GM21381 (cell line): Measurements from ENCODE around the gene GSTA3.
"Not testable (repeated sequence)": the region's sequence is repeated elsewhere in the genome, so short reads cannot be mapped to it uniquely, and the experiment has no call there.

Experiments used
- ATAC-seq: cut with Tn5 transposase; IDR thresholded peaks from one replicate; pipeline ENCODE4 v1.9.1; 2021; ENCODE audit warnings: mild to moderate bottlenecking, moderate library complexity; ENCODE audit not compliant: unreplicated experiment

Gene GSTA3

GRCh38 chr6:52918027-52918686 is 8.7 kb upstream of the GSTA3 start:
- ATAC-seq: not testable (repeated sequence)

DNA sequence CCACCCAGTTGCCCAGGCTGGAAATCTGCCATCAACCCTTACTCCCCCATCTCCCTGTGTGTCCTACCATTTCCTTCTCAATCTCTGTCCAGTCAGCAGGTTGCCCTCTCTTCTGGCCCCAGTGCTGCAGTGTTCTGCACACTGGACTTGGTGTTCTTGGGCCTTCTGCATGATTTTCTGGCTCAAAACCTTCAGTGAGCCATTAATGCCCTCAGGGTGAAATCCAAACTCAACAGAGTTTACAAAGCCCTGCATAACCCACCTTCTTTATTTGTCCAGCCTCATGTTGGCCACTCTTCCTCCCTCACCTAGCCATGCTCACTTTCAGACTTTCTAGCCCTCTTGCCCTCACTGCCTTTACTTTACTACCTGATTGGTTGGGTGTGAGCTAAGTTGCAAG is 5.0 kb upstream of the GSTA3 start:
- no peak for ATAC-seq

- ATAC-seq: no peak
Observed at GRCh38 chr6:52910091-52910490, 593 bp upstream of the GSTA3 start.

DNA sequence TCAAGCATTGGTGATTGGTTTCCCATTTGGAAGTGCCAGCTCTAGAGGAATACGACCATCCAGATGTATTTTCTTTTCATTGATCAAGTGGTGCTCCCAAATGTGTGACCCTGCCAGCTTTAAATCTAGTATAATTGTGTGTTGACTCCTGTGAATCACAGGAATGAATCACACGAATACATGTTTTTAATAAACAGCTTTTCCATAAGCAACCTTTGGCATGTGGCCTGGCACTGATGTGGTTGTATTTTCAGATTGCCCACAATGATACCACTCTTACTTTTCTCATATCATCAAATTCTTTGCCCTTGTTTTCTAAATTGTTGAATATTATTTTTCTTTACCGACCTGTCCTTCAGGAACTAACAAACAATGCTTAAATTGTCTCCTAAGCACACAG is 367 bp downstream of the GSTA3 start:
- ATAC-seq: no peak

DNA sequence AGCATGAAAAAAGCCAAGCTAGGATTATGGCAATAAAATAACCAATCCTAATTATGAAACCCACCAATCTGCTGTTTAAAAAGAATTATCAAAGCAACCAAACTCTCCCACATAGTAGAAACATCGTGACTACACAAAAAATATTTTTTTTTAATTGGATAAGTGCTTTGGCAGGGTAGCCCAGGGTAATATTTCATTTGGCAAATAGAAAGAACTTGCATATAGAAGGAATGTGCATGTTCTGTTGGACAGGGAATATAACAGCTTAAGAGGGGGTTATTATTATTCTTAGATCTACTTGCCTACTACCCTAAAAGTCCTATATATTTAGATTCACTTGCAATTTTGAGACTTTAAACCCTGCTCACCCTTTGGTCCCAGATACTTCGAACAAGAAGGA is 972 bp downstream of the GSTA3 start:
- no peak for ATAC-seq

DNA sequence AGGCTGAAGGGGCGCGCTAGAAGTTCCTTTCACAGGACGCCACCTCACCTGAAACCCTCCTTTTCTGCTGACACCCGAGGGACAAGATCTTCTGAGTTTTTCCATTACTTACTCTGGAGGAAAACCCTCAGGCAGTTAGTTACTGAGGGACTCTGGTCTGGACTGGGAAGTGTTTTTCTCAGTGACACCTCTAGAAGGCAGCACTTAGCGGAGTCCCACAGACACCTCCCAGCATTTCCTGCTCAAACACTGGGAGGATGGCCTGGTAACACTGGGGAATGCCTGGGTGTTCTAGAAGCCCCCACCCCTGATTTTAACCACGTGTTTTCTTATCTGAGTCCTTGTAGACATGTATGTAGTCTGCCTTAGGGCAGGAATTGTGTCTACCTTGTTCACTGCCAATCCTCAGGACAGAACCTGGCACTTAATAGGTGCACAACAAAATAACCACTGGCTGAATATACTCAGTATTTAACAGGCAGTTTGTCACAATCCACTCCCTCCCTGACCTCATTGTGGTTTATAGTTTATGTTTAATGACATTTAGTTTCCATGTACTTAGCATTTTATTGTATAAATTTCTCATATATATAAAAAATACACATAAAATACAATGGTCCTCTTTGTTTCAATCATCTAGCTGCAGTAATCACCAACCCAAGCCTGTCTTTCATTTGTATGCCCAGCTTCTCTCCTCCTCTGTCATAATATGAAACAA is 4.8 kb downstream of the GSTA3 start:
- ATAC-seq: no peak

DNA sequence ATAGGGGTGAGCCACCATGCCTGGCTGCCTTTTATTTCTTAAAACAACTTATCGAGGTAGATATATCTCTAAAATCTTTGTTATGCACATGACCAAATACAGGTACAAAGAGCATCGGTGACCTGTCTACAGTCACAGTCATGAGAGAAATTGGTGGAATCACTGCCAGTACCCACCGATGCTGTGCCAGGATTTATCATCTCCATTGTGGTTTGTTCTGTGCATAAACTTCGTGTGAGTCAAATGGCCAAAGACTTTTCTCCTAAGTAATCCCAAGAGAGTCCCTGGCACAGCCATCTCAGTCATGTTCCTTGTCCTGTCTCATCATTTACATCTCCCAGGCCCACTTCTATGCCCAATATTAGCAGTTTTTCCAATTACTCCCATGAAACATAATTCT is 9.0 kb downstream of the GSTA3 start:
- no peak for ATAC-seq

- not testable (repeated sequence) for ATAC-seq
Observed at GRCh38 chr6:52895790-52896189, 13.7 kb downstream of the GSTA3 start.

- ATAC-seq: no peak
Observed at GRCh38 chr6:52894285-52894684, 15.2 kb downstream of the GSTA3 start.

GRCh38 chr6:52893803-52894202 is 15.7 kb downstream of the GSTA3 start:
- ATAC-seq: no peak

- ATAC-seq: no peak
Observed at GRCh38 chr6:52893221-52893620, 16.3 kb downstream of the GSTA3 start.

- no peak for ATAC-seq
Observed at GRCh38 chr6:52890018-52890417, 19.5 kb downstream of the GSTA3 start.

DNA sequence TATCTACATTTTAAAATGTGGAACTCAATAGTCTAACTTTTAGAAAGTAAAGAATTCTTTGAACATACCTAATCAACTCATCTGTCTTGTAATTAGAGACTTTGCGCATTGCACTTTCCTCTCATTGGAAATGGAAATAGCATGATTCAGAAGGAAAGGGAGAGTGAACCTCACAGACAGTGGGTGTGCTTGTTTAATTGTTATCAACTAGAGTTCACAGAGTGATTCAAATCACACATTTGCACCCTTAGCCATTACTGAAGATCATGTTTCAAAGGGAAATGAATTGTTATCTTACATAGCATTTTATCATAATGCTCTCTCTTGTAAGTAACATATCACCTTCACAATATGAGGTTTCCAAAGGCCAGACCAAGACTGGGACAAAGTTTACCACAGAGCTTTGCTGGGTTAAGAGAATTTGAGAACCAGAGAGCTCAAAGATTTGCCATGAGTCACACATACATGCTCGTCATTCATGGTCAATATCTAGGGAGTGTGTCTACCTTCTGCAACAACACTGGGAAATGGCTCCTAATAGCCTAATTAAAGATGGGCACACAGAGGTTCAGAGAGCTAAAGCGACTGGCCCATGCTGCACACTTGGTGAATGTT is 21.5 kb downstream of the GSTA3 start:
- ATAC-seq: no peak

GRCh38 chr6:52881996-52882841 is 27.3 kb downstream of the GSTA3 start:
- ATAC-seq: peak; percentile 98

DNA sequence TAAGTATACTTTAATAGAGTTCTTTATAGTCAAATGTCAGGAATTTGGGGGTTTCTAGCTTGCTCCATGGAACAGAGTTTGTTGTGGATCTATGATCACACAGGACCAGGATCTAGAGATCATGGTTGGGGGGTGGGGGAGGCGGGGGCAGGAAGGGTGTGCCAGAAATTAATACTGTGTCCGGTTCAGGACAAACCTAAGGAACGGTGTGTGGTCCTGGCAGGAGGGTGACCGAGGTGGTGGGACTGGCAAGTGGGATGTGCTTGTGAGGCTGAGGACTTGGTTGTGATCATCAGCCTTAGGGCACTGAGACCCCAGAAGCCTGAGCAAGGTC is 27.9 kb downstream of the GSTA3 start:
- no peak for ATAC-seq

- ATAC-seq: no peak
Observed at GRCh38 chr6:52877786-52878185, 31.7 kb downstream of the GSTA3 start.

- peak; percentile 43 for ATAC-seq
Observed at GRCh38 chr6:52877168-52877567, 32.3 kb downstream of the GSTA3 start.

- no peak for ATAC-seq
Observed at GRCh38 chr6:52876056-52876787, 33.3 kb downstream of the GSTA3 start.

- no peak for ATAC-seq
Observed at GRCh38 chr6:52872031-52872430, 37.5 kb downstream of the GSTA3 start.

DNA sequence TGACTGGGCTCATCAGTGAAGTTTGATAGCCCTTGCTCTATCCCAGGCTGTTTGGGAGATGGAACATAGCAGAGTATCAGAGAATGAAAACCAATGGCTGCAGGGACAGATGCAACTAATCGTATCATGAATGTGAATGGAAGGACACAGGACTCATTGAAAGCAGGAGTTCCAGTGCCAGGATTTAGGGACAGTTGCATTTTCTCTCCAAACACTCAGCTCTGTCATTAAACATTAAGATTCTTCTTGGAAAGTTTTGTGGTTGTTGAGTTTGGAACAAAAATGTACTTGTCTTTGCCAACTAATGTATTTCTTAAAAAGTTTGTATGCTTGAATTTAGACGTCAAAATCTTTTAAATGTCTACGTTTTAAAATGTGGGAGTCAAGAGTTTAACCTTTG is 37.9 kb downstream of the GSTA3 start:
- no peak for ATAC-seq
